ENCODE data around the gene RAPGEF1. TPM values are rescaled to one million over a fixed set of nuclear protein-coding genes. Genes with fewer than 3 reads are reported as not detected.

The RAPGEF1 gene
- total and polyA plus RNA-seq, 9 of the 15 experiments (the other 6 are each of a cell fraction or from before 2014, with no cell fraction given) = 0.06 to 44.1 (median 19.9) TPM

DNA sequence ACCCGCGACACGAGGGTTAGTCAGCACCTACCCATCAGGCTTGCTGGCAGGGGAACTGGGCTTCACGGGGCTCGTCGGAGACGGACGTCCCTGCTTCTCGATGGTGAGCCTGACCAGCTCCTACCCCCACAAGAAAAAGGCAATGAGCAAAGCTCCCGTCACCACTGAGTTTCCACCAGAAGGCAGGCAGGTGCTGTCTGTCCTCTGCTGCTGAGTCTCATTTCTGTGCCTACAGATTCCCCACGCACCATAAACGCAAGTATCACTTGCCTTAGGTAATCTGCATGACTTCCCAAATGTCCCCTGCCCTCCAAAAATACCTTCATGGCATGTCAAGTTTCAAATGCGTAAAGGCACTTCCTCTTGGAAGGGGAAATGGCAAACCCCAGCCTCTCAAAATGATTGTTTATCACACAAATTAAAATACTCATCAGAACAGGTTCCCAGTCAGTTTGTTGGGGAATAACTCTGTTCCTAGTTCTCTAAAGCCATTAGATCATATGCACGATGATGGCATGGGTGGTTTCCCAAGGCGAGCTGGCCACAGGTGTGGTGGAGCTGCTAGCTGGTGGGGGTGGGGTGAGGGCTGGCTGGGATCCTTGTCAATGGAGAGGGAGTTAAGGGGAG is 109.6 kb downstream of the RAPGEF1 start:
- intact Hi-C loops (cut with micrococcal nuclease) = no loop called here
- Histone ChIP-seq H3K79me2 (ENCODE audit: control insufficient read depth, insufficient read depth, low read length) (no peaks in the 10 kb centered on the region), H2AFZ (ENCODE audit: low read depth, low read length) (no peak overlapping the region), H3K4me1 (replicated peaks in 1 of 2; ENCODE audit: control insufficient read depth in 2 of 2, insufficient read depth in 2 of 2, low read length in 2 of 2) (peaks cover 9 to 11% of the 10 kb centered on the region in 2 experiments; a peak in 4 of 5 replicates), H3K9me1 (ENCODE audit: control insufficient read depth, insufficient read depth, low read length) (no peaks in the 10 kb centered on the region), H3K27ac (ENCODE audit: extremely low read depth, low read depth, low read length) (no peak overlapping the region), H4K20me1 (replicated peaks; ENCODE audit: control insufficient read depth, insufficient read depth, low read length) (no peaks in the 10 kb centered on the region), H3K9me3 (replicated peaks; ENCODE audit: control insufficient read depth, insufficient read depth, low read depth, low read length) (no peaks in the 10 kb centered on the region), H3K27me3 (ENCODE audit: control insufficient read depth in 2 of 2, insufficient read depth in 2 of 2, low read length in 2 of 2) (no peaks in the 10 kb centered on the region), H3K4me2 (ENCODE audit: insufficient read depth, low read length) (no peak overlapping the region), H3K4me3 (no peak overlapping the region), H3K9ac (ENCODE audit: insufficient read depth in 1 of 2, low read depth in 2 of 2, low read length in 2 of 2) (peak overlapping the region in 1 of 2 experiments; percentile 61; a peak in 1 of 4 replicates), H3K36me3 (ENCODE audit: control insufficient read depth, insufficient read depth, low read length) (peaks cover 29% of the 10 kb centered on the region)
- in situ Hi-C loops (cut with MboI) = no loop called here
- POLR2A ChIA-PET = interaction anchor here (0.7 kb wide), 1 partner anchor 13 kb away, joined by 4 read pairs; no protein-coding TSS in a partner anchor
- CTCF ChIA-PET (ENCODE audit: low intra/inter-chr PET ratio) = no interaction called here
- DNase-seq (ENCODE audit: extremely low read depth in 1 of 4, low spot score in 3 of 4) (no peak), FAIRE-seq (no peak), ATAC-seq (no peak)
- no peak for TF ChIP-seq RB1 (IDR thresholded peaks at IDR 0.05; ENCODE audit: low read depth)
- TF ChIP-seq ZBTB43 (CRISPR knock-in tag; IDR thresholded peaks at IDR 0.05) = no peak
- no peak for TF ChIP-seq HDAC8 (tag; IDR thresholded peaks at IDR 0.05)
- TF ChIP-seq, protein P1, sequence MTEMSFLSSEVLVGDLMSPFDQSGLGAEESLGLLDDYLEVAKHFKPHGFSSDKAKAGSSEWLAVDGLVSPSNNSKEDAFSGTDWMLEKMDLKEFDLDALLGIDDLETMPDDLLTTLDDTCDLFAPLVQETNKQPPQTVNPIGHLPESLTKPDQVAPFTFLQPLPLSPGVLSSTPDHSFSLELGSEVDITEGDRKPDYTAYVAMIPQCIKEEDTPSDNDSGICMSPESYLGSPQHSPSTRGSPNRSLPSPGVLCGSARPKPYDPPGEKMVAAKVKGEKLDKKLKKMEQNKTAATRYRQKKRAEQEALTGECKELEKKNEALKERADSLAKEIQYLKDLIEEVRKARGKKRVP (CRISPR knock-in tag; IDR thresholded peaks at IDR 0.05) = no peak
- no peak for TF ChIP-seq CHD2 (IDR thresholded peaks at IDR 0.05; ENCODE audit: low read depth, low read length)
- TF ChIP-seq PHB2 (IDR thresholded peaks at IDR 0.05; ENCODE audit: low read depth) = no peak
- TF ChIP-seq PPARD (CRISPR knock-in tag; IDR thresholded peaks at IDR 0.05) = no peak
- TF ChIP-seq SAFB2 (IDR thresholded peaks at IDR 0.05; ENCODE audit: borderline replicate concordance, low read depth, low read length, severe bottlenecking) = no peak
- TF ChIP-seq MTF1 (CRISPR knock-in tag; IDR thresholded peaks at IDR 0.05; ENCODE audit: borderline replicate concordance) = no peak
- TF ChIP-seq, protein P2, sequence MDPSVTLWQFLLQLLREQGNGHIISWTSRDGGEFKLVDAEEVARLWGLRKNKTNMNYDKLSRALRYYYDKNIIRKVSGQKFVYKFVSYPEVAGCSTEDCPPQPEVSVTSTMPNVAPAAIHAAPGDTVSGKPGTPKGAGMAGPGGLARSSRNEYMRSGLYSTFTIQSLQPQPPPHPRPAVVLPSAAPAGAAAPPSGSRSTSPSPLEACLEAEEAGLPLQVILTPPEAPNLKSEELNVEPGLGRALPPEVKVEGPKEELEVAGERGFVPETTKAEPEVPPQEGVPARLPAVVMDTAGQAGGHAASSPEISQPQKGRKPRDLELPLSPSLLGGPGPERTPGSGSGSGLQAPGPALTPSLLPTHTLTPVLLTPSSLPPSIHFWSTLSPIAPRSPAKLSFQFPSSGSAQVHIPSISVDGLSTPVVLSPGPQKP (CRISPR knock-in tag; IDR thresholded peaks at IDR 0.05) = no peak
- no peak for TF ChIP-seq LEF1 (IDR thresholded peaks at IDR 0.05)
- TF ChIP-seq SMAD3 (CRISPR knock-in tag; conservative IDR thresholded peaks at IDR 0.05) = no peak
- TF ChIP-seq ILK (tag; IDR thresholded peaks at IDR 0.05; ENCODE audit: borderline replicate concordance, low read depth) = no peak
- TF ChIP-seq, protein P3, sequence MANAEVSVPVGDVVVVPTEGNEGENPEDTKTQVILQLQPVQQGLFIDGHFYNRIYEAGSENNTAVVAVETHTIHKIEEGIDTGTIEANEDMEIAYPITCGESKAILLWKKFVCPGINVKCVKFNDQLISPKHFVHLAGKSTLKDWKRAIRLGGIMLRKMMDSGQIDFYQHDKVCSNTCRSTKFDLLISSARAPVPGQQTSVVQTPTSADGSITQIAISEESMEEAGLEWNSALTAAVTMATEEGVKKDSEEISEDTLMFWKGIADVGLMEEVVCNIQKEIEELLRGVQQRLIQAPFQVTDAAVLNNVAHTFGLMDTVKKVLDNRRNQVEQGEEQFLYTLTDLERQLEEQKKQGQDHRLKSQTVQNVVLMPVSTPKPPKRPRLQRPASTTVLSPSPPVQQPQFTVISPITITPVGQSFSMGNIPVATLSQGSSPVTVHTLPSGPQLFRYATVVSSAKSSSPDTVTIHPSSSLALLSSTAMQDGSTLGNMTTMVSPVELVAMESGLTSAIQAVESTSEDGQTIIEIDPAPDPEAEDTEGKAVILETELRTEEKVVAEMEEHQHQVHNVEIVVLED (CRISPR knock-in tag; IDR thresholded peaks at IDR 0.05) = no peak
- TF ChIP-seq PCBP1 (IDR thresholded peaks at IDR 0.05; ENCODE audit: low read depth, low read length, poor library complexity, severe bottlenecking) = no peak
- no peak for TF ChIP-seq MCM5 (IDR thresholded peaks at IDR 0.05; ENCODE audit: low read depth)
- whole genome bisulfite sequencing (ENCODE audit: insufficient coverage, low coverage, missing lambda C conversion rate) = 88% methylated on average over 15 of the region's 15 CpGs
- no TSS peak for BruUV-seq (replicated peaks)
